Measurements from ENCODE around the gene OR4E2. TPM values are rescaled to one million over a fixed set of nuclear protein-coding genes. Genes with fewer than 3 reads are reported as not detected.
"Not testable (repeated sequence)": the region's sequence is repeated elsewhere in the genome, so short reads cannot be mapped to it uniquely, and the experiment has no call there.

Gene OR4E2
- total RNA-seq, 1 experiment from 2014 or later: not detected

GRCh38 chr14:21680072-21680471, 26.4 kb downstream of the OR4E2 start:
- no peak for TF ChIP-seq CTCF (IDR thresholded peaks at IDR 0.05; ENCODE audit: unreplicated experiment)
- H3K9me3 Mint-ChIP-seq (ENCODE audit: unreplicated experiment): no peaks in the 10 kb centered on the region
- POLR2A ChIA-PET: no interaction called here
- DNase-seq (ENCODE audit: unreplicated experiment): peak; percentile 5
- H3K4me3 Mint-ChIP-seq (ENCODE audit: unreplicated experiment): no peak overlapping the region
- no peak overlapping the region for H3K27ac Mint-ChIP-seq (ENCODE audit: low read depth, unreplicated experiment)
- BruUV-seq (replicated peaks): no TSS peak
- intact Hi-C loops (cut with micrococcal nuclease): no loop called here
- H3K4me1 Mint-ChIP-seq (ENCODE audit: insufficient read depth, unreplicated experiment): no peaks in the 10 kb centered on the region
- H3K27me3 Mint-ChIP-seq (ENCODE audit: insufficient read depth, unreplicated experiment): peaks cover 30% of the 10 kb centered on the region
- CTCF ChIA-PET: no interaction called here
- no peaks in the 10 kb centered on the region for H3K36me3 Mint-ChIP-seq (ENCODE audit: insufficient read depth, unreplicated experiment)

DNA sequence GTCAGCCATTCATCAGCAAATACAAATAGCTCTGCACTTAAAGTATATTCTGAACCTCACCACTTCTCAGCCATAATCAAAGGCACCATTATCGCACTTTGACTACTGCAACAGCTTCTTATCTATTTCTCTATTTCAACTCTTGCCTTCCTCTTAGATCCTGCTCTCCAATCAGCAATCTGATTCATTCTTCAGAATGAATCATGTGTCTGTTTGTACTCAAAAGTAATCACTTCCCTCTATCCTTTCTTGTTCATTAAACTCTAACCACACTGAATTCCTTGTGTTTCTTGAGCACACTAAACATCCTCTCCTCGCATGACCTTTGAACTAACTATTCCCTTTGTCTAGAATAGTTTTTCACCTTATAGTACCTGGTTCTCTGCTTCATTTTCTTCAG, 32.8 kb downstream of the OR4E2 start:
- intact Hi-C loops (cut with micrococcal nuclease): no loop called here
- Mint-ChIP-seq H3K27me3 (ENCODE audit: insufficient read depth, unreplicated experiment) (peaks cover 36% of the 10 kb centered on the region), H3K36me3 (ENCODE audit: insufficient read depth, unreplicated experiment) (no peaks in the 10 kb centered on the region), H3K4me3 (ENCODE audit: unreplicated experiment) (no peak overlapping the region), H3K27ac (ENCODE audit: low read depth, unreplicated experiment) (no peak overlapping the region), H3K4me1 (ENCODE audit: insufficient read depth, unreplicated experiment) (no peaks in the 10 kb centered on the region), H3K9me3 (ENCODE audit: unreplicated experiment) (no peaks in the 10 kb centered on the region)
- no peak for DNase-seq (ENCODE audit: unreplicated experiment)
- no peak for TF ChIP-seq CTCF (IDR thresholded peaks at IDR 0.05; ENCODE audit: unreplicated experiment)
- BruUV-seq (replicated peaks): no TSS peak
- POLR2A ChIA-PET: no interaction called here
- CTCF ChIA-PET: interaction anchor here (2.3 kb wide), 1 partner anchor 24 kb away, joined by 8 read pairs; no protein-coding TSS in a partner anchor

DNA sequence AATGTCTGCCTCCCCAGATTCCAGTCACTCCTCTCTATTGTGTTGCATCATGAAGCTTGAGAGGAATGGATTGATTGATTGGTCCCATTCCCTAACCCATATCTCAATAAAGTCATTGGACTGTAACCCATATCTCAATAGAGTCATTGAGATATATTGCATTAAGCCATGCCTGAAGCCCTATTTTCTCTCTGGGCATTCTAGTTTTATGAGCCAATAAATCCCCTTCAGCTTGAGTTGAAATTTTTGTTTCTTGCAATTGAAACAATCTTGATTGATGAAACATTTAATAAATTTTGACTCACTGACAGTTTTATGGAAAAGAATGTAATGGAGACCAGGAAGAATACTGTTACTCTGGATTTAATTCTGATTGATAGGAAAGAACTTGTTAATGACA, 40.8 kb downstream of the OR4E2 start:
- no peak for TF ChIP-seq CTCF (IDR thresholded peaks at IDR 0.05; ENCODE audit: unreplicated experiment)
- H3K9me3 Mint-ChIP-seq (ENCODE audit: unreplicated experiment): no peaks in the 10 kb centered on the region
- H3K4me3 Mint-ChIP-seq (ENCODE audit: unreplicated experiment): no peak overlapping the region
- no peaks in the 10 kb centered on the region for H3K4me1 Mint-ChIP-seq (ENCODE audit: insufficient read depth, unreplicated experiment)
- POLR2A ChIA-PET: no interaction called here
- intact Hi-C loops (cut with micrococcal nuclease): no loop called here
- CTCF ChIA-PET: interaction anchor here (1.7 kb wide), 1 partner anchor 17 kb away, joined by 5 read pairs; no protein-coding TSS in a partner anchor
- peaks cover 50% of the 10 kb centered on the region for H3K27me3 Mint-ChIP-seq (ENCODE audit: insufficient read depth, unreplicated experiment)
- no TSS peak for BruUV-seq (replicated peaks)
- H3K36me3 Mint-ChIP-seq (ENCODE audit: insufficient read depth, unreplicated experiment): no peaks in the 10 kb centered on the region
- no peak overlapping the region for H3K27ac Mint-ChIP-seq (ENCODE audit: low read depth, unreplicated experiment)
- DNase-seq (ENCODE audit: unreplicated experiment): no peak

DNA sequence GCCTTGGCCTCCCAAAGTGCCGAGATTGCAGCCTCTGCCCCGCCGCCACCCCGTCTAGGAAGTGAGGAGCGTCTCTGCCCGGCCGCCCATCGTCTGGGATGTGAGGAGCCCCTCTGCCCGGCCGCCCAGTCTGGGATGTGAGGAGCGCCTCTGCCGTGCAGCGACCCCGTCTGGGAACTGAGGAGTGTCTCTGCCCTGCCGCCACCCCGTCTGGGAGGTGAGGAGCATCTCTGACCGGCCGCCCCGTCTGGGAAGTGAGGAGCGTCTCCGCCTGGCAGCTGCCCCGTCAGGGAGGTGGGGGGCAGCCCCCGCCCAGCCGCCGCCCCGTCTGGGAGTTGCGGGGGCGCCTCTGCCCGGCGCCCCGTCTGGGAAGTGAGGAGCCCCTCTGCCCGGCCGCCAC, 44.0 kb downstream of the OR4E2 start:
- H3K4me3 Mint-ChIP-seq (ENCODE audit: unreplicated experiment); DNase-seq (ENCODE audit: unreplicated experiment); CTCF ChIA-PET; BruUV-seq (replicated peaks); H3K9me3 Mint-ChIP-seq (ENCODE audit: unreplicated experiment); H3K36me3 Mint-ChIP-seq (ENCODE audit: insufficient read depth, unreplicated experiment); intact Hi-C loops (cut with micrococcal nuclease); H3K27ac Mint-ChIP-seq (ENCODE audit: low read depth, unreplicated experiment); POLR2A ChIA-PET; H3K4me1 Mint-ChIP-seq (ENCODE audit: insufficient read depth, unreplicated experiment): not testable (repeated sequence)
- H3K27me3 Mint-ChIP-seq (ENCODE audit: insufficient read depth, unreplicated experiment): peaks cover 34% of the 10 kb centered on the region

DNA sequence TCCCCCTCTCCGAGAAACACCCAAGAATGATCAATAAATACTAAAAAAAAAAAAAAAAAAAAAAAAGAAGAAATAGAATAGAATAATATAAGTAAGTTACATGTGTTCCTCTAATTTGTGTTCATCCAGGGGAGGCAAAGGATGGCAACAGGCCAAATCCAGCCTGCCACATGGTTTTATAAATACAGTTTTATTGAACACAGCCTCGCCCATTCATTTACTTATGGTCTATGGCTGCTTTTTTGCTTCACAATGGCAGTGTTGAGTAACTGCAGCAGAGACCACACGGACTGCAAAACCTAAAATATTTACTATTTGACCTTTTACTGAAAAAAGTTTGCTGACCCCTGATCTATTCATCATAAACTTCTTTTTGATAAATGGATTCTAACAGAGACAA, 44.9 kb downstream of the OR4E2 start:
- H3K4me1 Mint-ChIP-seq (ENCODE audit: insufficient read depth, unreplicated experiment); intact Hi-C loops (cut with micrococcal nuclease); BruUV-seq (replicated peaks); CTCF ChIA-PET; H3K27ac Mint-ChIP-seq (ENCODE audit: low read depth, unreplicated experiment); POLR2A ChIA-PET; H3K9me3 Mint-ChIP-seq (ENCODE audit: unreplicated experiment); DNase-seq (ENCODE audit: unreplicated experiment); H3K4me3 Mint-ChIP-seq (ENCODE audit: unreplicated experiment); H3K36me3 Mint-ChIP-seq (ENCODE audit: insufficient read depth, unreplicated experiment): not testable (repeated sequence)
- H3K27me3 Mint-ChIP-seq (ENCODE audit: insufficient read depth, unreplicated experiment): peaks cover 42% of the 10 kb centered on the region

All from MCF 10A (cell line).